WTC11 (cell line): Measurements from ENCODE around the gene RHOBTB3.

Experiments used
- CTCF ChIP-seq: fragments of 200-600 bp; IDR thresholded peaks from 2 replicates; pipeline ENCODE4 v1.8.0; 2022; ENCODE audit warnings: antibody characterized with exemption
- FOXJ3 ChIP-seq: sonication (generic); formaldehyde crosslinking; IDR thresholded peaks from 2 replicates; pipeline ENCODE4 v1.9.0; 2021; ENCODE audit warnings: missing genetic modification reagents, mild to moderate bottlenecking, borderline replicate concordance
- GABPB1 ChIP-seq: sonication (generic); formaldehyde crosslinking; IDR thresholded peaks from 2 replicates; pipeline ENCODE4 v1.8.1; 2023; ENCODE audit warnings: mild to moderate bottlenecking, missing genetic modification reagents
- GRHL2 ChIP-seq: fragments of 250-450 bp; sonication (Bioruptor Pico); IDR thresholded peaks from 2 replicates; pipeline ENCODE4 v1.8.0; 2022; ENCODE audit warnings: mild to moderate bottlenecking, moderate library complexity; ENCODE audit not compliant: insufficient replicate concordance, severe bottlenecking
- RELA ChIP-seq: sonication (generic); formaldehyde crosslinking; IDR thresholded peaks from 2 replicates; pipeline ENCODE4 v1.8.1; 2022; ENCODE audit warnings: missing genetic modification reagents, mild to moderate bottlenecking, borderline replicate concordance
- TEAD1 ChIP-seq: sonication (generic); formaldehyde crosslinking; IDR thresholded peaks from 2 replicates; pipeline ENCODE4 v1.8.0; 2022; ENCODE audit warnings: mild to moderate bottlenecking, missing genetic modification reagents
- USF2 ChIP-seq: sonication (generic); formaldehyde crosslinking; IDR thresholded peaks from 2 replicates; pipeline ENCODE4 v1.8.1; 2023; ENCODE audit warnings: mild to moderate bottlenecking, missing genetic modification reagents, moderate library complexity
- ZBTB43 ChIP-seq: sonication (generic); formaldehyde crosslinking; IDR thresholded peaks from 2 replicates; pipeline ENCODE4 v1.8.1; 2023; ENCODE audit warnings: mild to moderate bottlenecking, missing genetic modification reagents

- no peak for TF ChIP-seq RELA (CRISPR knock-in tag)
- TF ChIP-seq CTCF, result no peak
- TF ChIP-seq ZBTB43 (CRISPR knock-in tag), result no peak
- TF ChIP-seq GABPB1 (CRISPR knock-in tag), result no peak
- TF ChIP-seq FOXJ3, result no peak
- TF ChIP-seq USF2, result no peak
- TF ChIP-seq TEAD1, result no peak
- no peak for TF ChIP-seq GRHL2
Measured at GRCh38 chr5:95798048-95798447, 66.9 kb downstream of the RHOBTB3 start.
